NCI-H1092 (cell line): ENCODE results near the gene PIGQ.
A peak's percentile ranks its signal among the peaks of the same experiment; 100 is the strongest.

Source experiments
- DNase-seq: peaks from one replicate; lab custom pipeline; 2025; lab: John Stamatoyannopoulos, UW

PIGQ gene

DNA sequence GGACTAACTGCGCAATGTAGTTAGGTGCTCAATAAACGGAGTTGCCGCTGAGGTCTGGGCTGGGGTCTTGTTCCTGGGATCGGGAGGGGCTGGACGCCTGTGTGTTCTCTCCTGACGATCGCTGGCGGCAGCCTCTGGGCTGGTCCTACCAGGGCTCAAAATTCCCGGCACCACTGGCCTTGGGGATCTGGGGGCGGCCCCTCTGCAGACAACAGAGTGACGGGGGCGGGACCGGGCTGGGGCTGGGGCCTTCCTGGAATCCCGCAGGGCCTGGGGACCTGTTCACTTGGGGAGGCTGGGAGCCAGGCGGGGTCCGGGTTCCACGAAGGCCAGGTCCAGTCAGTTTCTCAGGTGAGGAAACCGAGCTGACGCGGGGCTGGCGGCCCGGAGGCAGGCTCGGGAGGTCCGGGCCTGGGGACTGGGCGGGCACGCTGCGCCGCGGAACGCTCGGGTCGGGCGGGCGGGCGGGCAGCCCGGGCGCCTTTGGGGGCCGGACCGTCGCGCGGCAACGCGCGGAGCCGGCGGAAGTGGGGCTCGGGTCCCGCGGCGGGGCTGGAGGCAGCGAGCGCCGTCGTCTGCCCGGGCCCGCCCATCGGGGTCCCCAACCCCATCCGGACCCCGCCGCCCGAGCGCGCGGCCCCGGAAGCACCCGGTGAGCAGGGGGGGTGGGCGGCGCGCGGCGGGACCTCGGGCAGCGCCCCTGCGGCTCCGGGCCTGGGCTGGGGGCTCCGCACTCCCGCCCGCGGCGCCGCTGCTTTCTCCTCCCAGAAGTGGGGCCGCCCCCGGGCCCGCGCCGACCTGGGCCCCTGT is at the start of gene PIGQ:
Gene PIGQ (plus strand): TSS at position 524 of the 810 bp plus-strand sequence. CDS start 4,107 bp downstream, outside the sequence.
- no peak for DNase-seq

DNA sequence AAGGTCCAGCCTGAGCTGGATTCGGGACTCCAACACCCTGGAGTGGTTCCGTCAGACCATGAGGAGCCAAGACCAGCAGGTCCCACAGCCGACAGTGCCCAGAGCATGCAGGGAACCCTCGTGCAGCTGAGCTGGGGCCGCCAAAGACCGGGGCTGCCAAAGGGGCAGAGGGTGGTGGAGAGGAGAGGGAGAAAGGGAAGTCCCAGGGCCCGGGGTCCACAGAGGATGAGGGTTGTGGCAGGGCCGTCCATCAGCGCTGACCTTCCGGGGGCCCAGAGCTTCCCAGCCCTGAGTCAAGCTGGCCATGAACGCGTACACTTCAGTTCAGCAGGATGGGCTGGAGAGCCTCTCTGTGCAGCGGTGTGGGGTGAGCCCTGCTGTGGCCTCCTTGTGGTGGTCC is 48.9 kb upstream of the PIGQ start:
- no peak for DNase-seq

DNA sequence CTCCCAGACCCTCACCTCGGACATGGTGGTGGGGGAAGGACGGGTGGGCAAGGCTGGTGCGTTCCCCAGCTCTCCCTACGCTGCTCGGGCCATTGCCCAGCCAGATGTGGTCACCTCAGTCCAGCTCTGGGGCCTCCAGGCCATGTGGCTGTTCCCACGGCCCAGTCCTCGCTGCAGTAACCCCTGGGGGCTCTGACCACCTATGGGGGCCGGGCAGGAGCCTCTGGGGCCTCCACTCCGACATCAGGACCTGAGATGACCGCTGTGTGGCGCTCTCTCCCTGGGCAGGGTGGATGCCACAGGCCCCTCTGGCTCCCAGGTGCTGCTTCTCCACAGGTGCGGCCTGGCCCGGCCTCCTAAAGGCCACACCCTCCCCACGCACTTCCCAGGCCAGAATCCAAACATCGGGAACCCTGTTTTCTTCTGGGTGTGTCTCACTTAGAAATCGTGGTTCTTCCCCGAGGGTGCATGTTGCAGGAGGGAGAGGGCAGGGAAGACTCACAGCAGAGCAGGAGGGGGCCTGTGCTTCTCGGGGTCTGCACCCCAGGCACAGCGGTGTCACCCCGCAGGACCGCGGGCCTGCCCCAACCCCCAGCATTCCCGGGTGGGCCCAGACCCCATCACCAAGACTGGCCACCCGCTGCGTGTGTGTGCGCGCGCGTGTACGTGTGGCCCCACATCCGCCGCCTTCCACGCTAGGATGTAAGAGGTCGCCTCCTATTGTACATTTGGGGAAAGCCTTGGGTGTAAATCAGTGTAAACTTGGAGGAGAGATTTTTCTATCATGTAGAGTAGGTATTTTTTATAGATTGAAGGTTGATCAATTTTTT is 48.2 kb upstream of the PIGQ start:
- DNase-seq = no peak

DNA sequence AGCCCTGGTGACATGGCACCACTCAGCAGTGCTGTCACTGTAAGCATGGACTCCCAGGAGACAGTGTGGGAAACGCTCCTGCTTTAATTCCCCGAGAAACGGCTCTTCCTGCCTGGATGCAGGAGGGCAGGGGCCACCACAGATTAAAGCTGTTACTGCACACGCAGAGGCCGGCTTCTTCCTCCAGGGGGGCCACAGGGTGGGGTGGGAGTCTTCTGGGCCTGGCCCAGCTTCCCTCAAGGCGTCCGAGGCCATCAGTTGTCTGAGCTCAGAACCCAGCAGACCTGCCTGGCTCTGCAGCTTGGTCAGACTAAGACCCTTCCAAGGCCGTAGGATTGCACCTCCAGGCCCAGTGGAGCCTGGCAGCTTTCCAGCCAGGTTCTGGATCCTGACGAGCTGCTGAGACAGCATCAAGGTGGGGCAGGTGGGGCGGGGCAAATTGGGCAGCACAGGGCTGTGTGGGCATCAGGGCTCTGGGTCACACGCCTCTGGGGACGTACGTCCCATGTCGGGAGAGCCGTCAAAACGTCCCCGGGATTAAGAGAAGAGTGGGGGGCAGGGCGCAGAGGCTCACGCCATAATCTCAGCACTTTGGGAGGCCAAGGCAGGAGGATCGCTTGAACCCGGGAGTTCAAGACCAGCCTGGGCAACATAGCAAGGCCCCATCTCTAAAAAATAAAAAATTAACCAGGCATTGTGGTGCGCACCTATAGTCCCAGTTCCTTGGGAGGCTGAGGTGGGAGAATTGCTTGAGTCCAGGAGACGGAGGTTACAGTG is 47.3 kb upstream of the PIGQ start:
- no peak for DNase-seq

DNA sequence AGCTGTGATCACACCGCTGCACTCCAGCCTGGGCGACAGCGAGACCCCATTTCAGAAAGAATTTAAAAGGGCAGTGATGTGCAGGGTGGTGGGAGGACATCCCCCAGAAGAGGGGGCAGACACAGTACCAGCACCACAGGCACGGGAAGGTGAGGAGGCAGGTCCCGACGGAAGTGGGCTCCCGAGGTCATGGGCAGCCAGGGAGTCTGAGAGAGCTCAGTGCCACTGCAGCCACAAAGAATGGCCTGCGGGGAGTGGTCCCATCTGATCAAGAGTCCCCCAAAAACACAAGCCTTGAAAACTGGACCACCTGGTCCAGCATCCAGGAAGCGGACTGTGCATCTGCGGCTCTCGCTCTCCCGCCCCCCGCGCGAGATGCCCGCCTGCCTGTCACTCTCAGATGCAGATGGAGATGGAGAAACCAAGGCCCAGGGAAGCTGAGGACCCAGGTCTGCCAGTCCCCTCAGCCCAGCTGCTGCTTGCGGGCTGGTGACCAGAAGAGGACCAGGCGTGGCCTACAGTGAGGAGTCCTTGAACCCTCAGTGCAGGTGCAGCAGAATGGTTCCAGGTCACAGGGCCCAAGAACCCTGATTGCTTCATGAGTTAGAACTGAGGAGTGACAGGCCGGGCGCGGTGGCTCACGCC is 46.5 kb upstream of the PIGQ start:
- DNase-seq = no peak

DNA sequence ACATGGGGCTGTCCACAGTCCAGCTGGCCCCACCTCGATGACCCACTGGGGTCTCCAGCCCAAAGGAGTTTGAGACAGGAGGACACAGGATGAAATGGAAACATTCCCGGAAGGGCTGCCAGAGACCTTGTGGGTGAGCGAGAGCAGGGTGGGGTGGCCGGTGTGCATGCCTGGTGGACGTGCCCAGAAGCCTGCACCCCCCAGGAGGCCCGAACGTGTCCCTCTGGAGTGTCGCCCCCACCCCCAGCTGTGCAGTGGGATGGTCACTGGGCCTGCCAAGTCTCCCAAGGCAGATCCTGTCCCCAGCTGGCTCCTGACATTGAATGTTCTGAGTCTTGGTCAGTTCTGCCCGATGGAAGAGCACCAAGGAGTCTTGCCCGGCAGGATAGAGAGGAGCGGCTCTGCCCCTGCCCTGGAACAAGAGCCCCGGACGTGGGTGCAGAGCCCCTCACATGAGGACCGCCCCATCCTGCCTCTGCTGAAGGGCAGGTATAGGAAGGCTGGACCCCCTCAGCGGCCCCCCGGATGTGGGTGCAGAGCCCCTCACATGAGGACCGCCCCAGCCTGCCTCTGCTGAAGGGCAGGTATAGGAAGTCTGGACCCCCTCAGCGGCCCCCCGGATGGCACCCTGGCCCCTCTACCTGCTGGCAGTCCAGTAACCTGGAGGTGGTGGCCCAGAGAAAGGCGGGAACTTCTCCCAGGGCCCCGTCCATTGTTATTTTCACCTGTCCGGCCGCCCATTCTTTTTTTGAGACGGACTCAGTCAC is 45.3 kb upstream of the PIGQ start:
- DNase-seq = no peak

DNA sequence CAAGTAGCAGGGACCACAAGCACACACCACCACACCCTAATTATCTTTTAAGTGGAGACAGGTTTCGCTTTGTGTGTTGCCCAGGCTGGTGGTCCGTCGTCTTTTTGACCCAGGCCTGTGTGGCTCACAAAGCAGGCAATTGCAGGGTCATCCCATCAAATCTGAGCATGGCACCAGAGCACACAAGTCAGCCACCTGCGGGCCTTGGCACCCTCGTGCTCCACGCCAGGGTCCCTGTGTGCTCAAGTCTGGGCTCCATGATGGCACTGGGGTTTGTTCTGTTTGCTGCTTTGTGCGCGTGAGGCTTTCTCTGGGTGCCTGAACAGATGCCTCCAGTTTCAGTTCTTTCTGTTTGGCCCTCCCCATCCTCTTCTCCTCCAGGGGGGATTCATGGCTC is 44.6 kb upstream of the PIGQ start:
- DNase-seq = no peak

DNA sequence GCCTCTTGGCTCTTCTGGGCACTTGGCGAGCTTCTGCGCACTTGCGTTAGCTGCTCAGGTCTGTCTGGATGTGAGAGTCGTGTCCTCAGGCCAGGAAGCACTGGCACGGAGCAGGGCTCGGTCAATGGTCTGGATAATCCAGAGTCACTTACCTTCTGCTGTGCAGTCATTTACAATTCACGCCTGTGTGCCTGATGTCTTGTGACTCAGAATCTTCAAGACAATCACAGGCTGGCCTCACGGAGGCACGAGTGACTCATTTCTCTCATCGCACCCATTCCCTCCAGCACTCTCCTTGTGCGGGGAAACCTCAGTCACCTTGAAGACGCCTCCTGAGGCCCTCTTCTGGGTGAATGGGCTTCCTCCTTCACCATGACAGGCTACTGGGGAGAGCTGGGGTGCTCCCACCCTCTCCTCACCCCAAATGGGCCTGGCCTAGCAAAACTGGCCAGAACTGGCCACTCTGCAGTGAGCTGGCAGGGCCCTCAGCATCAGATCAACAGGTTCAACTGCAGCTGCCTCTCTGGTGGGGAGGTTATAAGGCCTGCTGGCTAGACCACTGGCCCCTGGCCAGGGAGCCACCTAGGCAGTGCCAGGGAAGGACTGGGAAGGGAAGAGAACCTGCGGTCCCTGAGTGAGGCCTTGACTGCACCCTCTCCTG is 44.1 kb upstream of the PIGQ start:
- DNase-seq = no peak

DNA sequence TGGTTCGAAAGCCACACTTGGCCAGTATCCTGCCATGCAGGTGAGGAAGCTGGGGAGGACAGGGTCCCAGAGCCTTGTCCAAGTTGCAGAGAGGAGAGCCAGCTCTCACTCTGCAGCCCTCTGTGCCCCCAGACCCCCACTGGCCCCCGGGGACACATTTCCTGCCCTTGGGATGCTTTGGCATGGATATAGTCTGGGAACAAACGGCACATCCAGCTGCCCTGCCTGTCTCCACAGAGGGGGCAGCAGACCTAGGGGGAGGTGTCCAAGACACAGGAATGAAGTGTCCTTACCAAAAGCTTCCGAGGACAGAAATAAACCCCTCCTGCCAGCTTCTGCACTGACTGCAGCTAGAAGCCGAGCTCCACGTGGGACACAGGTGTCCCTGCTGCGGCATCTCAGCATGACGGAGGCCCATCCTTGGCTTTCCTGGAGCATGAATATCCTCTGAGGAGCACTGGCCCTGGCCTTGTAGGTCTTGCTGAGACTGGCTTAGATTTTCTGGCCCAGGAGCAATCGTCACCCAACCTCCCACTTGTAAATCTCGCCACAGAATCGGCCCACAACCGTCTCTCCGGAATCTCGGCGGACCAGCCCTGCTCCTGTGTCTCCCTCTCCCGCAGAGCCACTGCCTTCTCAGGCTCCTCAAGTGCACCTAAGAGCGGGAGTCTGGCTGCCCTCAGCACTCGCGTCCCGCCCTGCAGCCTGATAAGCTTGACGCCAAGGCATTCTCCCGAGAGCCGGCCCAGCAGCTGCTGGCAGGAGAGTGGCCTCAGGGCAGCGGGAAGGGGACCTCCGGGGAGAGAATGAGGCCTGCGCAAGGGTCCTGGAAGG is 43.4 kb upstream of the PIGQ start:
- no peak for DNase-seq

DNA sequence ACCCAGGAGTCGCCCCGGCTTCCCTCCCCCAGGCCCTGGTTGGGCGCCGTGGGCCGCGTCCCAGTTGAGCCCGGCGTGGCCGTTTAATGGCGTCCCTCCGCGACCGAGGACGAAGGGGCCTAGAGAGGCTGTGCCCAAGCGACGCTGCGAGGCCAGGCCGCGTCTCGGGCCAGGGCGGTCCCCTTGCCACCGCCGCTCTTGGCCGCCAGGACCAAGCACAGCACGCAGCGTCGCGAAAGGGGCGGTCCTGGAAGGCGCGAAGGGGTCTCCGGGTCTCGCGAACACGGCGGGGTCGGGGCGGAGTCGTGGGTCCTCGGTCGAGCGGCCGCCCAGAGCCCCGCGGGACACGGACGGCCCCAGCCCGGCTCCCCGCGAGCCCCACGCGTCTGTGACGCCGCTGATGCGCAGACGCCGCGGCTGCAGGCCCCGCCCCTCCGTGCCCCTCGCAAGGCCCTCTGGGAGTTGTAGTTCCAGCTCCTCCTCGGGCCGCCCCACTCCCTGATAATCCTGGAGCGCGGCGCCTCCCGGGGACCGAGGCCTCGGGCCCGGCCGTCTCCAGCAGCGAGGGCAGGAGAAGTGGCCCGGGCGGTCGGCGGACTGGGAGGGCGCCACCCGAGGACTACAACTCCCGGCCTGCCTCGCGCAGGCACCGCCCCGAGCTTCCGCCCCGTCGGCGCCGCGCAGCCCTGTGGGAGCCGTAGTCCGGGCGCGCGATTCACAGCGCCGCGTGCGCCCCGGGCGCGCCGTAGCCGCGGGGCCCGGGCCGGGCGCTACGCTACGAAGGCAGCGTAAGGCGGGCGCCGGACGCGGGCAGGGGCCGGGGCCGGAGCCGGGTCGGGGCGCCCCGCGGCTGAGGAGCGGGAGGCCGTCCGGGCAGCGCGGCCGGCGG is 42.5 kb upstream of the PIGQ start, which contains the start of gene CAPN15:
Gene CAPN15 (plus strand): TSS at position 698 of the 889 bp plus-strand sequence. CDS start 19,127 bp downstream, outside the sequence.
- peak; percentile 92 for DNase-seq

DNA sequence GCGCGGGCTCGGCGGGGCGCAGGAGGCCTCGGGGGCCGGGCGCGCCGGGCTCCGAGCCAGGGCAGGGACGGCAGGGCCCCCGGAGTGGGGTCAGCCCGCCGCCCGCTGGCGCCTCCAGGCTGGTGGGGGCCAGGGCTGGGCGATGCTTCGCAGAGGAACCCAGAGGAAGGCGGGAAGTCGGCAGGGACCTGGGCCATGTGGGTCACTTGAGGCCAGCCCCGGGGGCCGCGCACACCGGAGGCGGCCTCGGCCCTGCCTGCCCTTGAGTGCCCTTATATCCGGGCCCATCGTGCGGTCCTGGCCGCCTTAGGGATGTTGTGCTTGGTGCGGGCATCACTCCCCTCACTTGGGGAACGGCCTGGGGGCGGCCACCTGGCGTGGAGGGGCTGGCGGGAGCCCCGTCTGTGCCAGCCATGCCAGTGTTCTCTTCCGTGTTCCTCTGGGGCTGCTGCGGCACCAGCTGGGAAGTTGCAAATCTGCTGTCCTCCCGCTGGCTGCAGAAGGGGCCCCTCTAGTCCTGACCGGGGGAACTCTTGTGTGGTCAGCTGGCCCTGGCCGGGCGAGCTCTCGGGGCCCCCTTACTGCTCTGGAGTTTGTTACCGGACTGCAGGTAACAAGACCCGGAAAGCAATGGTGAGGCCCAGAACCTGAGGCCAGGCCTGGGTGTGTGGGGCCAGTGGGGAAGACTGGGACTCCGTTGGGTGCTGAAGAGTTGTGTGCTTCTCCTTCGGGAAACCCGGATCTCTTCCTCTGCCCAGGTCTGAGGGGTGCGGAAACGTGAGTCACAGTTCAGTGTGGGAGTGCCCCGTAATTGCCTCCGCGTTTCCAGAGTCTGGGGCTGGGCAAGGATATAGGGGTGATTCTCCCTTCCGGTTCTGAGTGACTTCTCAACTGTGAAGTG is 41.4 kb upstream of the PIGQ start:
- DNase-seq = no peak

DNA sequence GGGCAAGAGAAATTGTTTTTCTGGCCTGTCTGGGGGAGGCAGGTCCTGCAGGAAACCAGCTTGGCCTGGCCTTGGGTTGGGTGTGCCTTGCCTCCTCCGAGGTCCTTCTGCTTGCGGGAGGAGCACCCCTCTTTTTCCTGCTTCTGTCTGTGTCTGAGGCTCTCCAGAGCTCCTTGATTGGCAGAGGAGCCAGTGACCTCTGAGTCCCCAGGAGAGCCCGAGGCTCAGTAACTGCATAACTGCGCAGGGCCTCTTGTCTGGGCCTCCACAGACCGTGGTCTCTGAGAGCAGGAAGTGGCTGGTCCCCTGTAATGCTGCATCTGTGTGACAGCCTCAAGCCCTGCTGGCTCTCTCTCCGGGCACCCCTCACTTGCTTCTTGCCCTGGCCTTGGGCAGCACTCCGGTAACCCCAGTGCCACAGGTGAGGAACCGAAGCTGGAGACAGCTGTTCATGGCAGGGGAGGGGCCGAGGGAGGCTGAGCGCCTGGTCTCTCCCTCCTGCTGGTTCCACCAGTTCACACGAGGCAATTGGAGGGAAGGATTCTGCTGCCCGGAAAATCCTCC is 40.7 kb upstream of the PIGQ start:
- no peak for DNase-seq

DNA sequence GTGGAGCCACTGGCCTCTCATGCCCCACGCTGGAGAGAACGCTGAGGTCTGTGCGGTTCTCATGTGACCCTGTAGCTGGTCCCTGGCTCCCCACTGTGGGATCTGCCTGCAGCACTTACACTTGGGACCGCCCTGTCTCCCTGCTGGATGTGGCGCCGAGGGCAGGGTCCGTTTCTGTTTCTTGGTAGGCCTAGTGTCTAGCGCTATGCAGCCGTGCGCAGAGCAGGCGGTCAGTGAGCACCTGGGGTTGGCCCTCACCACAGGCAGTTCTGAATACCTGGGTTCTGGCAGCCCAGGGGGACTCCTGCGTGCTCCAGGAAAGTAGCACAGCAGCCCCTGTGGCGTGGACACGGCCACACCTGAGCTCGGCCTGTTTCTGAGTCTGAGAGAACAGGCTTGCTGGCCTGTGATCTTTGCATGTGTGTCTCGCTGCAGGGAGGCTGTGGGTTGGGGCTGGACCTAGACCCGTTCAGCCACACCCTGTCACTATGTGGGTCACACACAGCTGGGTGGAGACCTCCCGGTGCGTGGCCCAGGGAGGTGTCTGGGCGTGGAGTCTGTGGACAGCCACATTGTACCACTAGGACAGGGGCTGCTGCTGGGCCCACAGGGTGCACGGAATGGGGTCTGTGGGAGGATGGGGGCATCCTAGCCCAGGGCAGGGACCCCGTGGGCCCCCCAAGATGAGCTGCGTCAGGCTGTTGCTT is 39.5 kb upstream of the PIGQ start:
- no peak for DNase-seq

DNA sequence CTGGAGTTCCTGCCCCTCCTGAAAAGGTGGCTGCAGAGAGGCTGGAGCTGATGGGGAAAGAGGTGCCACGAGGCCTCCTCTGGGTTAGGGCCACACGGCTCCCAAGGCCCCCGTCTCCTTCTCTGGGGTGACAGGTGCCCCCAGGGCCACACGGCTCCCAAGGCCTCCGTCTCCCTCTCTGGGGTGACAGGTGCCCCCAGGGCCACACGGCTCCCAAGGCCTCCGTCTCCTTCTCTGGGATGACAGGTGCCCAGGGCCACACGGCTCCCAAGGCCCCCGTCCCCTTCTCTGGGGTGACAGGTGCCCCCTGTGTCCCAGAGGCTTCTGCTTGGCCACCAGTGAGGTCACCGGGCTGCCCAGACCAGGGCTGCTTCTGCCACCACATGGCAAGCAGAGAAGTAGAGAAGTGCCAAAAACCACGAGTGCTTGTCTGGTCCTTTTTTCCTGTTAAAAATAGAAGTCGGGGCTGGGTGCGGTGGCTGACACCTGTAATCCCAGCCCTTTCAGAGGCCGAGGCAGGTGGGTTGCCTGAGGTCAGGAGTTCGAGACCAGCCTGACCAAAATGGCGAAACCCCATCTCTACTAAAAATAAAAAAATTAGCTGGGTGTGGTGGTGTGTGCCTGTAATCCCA is 38.2 kb upstream of the PIGQ start:
- DNase-seq = no peak

DNA sequence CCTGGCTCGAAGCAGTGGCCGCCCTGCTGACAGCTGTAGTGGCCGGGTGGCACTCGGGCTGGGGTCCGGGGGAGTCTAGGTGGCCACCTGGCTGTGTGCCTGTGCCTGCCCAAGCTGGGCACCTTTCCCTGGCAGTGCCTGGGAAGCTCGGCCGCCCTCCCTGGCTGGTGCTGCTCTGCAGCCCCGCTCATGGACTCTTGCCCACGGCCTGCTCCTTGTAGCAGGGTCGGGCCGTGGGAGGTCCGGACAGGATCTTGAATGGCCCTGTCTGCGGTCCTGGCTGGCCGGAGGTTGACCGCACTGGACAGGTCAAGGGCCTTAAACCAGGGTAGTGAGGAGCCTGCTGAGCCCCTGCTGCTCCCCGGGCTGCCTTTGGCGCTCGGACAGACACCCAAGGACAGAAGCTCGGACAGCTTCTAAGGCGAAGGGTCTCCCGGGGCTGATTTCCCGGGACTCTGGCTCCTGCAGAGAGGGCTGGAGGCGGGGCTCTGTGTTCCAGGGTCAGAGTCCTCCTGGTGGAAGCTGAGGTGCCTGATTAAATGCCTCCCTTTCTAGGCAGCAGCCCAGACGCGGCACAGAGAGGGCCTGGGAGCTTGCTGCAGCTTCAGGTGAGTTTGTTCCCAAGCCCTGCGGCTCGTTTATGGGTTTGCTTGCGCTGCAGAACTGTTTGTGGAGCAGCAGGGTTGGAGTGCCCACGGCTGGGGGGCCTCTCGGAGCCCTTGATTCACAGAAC is 36.2 kb upstream of the PIGQ start:
- no peak for DNase-seq
